B cell (primary cell): Measurements from ENCODE around the gene GPR15LG.

ENCODE experiments used
- EZH2 ChIP-seq: IDR thresholded peaks from 2 replicates; pipeline ENCODE4 v1.6.1; 2012; ENCODE audit warnings: borderline replicate concordance, low read depth, mild to moderate bottlenecking, moderate library complexity, low read length; ENCODE audit not compliant: insufficient read depth, poor library complexity, severe bottlenecking
- TF ChIP-seq, protein P1 (sequence below): fragments of 200-600 bp; IDR thresholded peaks from one replicate; pipeline ENCODE4 v1.8.0; 2022; ENCODE audit warnings: antibody characterized with exemption, mild to moderate bottlenecking

GRCh38 chr10:84204122-84204521, 30.5 kb downstream of the GPR15LG start:
- TF ChIP-seq, protein P1, sequence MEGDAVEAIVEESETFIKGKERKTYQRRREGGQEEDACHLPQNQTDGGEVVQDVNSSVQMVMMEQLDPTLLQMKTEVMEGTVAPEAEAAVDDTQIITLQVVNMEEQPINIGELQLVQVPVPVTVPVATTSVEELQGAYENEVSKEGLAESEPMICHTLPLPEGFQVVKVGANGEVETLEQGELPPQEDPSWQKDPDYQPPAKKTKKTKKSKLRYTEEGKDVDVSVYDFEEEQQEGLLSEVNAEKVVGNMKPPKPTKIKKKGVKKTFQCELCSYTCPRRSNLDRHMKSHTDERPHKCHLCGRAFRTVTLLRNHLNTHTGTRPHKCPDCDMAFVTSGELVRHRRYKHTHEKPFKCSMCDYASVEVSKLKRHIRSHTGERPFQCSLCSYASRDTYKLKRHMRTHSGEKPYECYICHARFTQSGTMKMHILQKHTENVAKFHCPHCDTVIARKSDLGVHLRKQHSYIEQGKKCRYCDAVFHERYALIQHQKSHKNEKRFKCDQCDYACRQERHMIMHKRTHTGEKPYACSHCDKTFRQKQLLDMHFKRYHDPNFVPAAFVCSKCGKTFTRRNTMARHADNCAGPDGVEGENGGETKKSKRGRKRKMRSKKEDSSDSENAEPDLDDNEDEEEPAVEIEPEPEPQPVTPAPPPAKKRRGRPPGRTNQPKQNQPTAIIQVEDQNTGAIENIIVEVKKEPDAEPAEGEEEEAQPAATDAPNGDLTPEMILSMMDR, result no peak
- no peak for TF ChIP-seq EZH2
